Measurements from ENCODE around the gene EPHA6.

EPHA6 gene

DNA sequence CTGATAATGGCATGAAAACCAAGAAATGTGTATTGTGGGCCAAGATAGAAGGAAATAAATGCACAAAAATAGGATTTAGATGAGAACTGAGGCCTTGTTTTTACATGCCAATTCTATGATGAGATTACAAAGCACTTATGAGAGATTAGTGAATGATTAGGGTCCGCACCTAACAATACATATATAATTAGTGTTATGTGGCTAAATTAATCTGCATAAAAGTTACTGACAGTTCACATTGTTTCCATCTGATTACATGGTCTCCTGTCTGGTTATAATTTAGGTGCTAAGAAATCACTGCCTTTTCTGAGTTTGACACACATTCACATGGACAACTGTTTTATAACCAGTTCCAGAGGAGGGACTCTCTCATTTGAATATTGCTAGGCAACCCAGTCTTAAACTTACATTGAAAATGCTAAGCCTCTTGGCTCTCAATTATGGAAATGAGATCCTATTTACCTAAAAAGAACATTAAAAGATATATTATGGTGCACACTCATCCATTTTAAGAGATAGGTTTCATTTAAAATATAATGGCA is 833.1 kb downstream of the EPHA6 start:
- DNase-seq (ENCODE audit: low spot score) = no peak

- DNase-seq (ENCODE audit: low spot score) = no peak
Observed at GRCh38 chr3:97655971-97656370, 841.6 kb downstream of the EPHA6 start.

DNA sequence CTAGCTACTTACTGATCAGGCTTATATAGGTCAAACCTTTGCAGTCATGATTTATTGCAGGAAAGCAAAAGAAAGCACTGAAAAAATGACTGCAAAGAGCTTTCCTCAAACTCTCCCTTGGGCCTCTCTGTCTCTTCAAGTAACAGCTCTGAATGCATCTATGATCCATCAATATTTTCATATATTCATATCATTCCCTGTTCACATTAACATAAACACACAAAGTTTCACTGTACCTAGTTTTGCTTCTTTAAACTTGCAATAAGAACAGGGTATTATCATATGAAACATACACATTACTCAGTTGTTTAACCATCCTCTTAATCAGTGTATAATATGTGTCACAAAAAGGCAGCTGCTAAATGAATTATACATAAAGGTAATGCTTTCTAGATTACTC is 842.2 kb downstream of the EPHA6 start:
- no peak for DNase-seq (ENCODE audit: low spot score)

DNA sequence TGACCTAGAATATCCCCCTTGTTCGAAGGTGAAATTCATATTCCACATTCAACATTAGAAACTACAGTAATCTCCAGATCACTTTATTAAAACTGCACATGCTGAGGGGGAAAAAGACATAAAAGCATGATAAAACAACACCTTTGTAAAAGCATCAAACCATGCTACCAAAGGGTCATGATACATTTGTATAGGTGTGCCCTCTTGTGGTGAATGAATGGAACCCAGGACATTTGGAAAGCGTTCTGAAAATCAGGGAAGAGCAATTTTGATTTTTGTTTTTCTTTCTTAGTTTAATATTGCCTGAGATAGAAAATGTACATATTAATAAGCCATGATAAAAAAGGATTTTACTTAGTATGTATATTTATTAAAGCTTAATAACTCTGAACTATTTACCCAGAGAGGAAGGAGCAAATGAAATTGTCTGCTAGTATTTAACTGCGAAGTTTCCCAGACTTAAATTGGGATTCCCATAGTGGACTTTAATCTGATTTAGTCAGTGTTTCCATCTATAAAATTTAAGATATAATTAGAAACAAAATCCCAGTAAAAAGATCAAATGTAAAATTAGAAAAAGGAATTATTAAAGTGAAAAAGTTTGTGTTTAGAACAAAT is 844.4 kb downstream of the EPHA6 start:
- peak; percentile 53 for DNase-seq (ENCODE audit: low spot score)

GRCh38 chr3:97662264-97662663 is 847.9 kb downstream of the EPHA6 start:
- no peak for DNase-seq (ENCODE audit: low spot score)

DNA sequence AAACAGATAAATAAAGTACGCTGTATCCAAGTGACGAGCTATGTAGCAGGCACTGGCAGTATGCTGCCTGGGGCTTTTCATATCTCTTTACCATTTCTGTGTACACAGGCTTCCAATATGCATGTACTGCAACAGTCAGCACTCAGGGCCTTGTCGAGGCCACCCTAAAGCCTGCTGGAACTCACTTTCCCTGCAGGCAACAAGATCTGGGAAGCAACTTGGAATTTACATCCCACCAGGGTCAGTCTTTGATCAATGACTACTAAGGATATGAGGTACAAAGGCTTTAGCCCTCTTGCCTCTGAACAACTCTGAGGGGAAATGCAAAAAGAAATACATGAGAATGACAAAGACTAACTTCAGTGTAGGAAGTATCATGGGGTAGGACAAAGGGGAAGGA is 848.4 kb downstream of the EPHA6 start:
- no peak for DNase-seq (ENCODE audit: low spot score)

DNA sequence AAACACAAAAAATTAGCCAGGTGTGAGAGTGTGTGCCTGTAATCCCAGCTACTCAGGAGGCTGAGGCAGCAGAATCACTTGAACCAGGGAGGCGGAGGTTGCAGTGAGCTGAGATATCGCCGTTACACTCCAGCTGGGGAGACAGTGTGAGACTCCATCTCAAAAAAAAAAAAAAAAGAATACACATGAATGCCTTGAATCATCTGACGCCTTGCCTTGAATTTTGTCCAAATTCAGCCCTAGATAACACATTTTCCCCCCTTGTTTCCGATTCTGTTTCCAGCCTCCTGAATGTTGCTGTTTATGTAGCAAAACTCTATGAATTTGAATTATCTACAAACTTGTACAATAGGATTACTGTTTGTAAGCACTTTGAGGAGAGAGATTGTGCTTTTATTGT is 851.5 kb downstream of the EPHA6 start:
- no peak for DNase-seq (ENCODE audit: low spot score)

DNA sequence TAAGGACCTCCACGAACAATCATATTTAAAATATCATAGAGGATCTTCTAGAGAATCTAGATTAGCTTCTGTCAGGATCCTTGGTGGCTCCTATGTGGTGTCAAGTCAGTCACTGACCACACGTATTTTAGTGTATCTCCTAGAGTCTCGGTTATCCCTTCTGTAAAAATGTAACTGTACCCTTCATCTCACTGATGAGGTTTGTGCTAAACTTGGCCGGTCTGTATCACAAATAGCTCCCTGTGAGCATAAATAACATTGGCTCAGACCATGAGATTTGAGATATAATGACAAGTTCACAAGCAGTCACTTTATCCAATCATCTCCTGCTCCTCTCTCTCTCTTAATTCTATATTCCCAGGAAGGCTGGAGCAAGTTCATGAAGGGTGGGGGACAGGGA is 856.6 kb downstream of the EPHA6 start:
- no peak for DNase-seq (ENCODE audit: low spot score)

- DNase-seq (ENCODE audit: low spot score) = no peak
Observed at GRCh38 chr3:97673357-97673997, 859.1 kb downstream of the EPHA6 start.

DNA sequence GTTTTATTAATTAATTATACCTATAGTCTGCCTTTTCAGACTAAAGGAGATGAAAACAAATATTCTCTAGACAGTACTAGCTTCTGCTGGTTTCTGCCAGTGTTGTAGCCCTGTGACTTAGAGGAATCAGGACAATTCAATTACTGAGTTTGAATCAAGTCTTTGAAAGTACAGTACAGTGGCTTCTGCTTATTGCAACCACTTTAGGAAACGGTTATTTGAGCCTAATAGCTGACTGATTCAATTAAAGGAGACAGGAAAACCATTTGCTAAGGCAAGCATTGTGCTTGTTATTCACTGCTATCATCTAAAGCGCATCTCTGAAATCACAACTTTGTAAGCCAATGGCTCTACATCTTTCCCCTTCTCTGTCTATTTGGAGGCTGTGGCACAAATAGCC is 860.1 kb downstream of the EPHA6 start:
- no peak for DNase-seq (ENCODE audit: low spot score)

GRCh38 chr3:97680210-97680609 is 865.8 kb downstream of the EPHA6 start:
- DNase-seq (ENCODE audit: low spot score) = peak; percentile 9

DNA sequence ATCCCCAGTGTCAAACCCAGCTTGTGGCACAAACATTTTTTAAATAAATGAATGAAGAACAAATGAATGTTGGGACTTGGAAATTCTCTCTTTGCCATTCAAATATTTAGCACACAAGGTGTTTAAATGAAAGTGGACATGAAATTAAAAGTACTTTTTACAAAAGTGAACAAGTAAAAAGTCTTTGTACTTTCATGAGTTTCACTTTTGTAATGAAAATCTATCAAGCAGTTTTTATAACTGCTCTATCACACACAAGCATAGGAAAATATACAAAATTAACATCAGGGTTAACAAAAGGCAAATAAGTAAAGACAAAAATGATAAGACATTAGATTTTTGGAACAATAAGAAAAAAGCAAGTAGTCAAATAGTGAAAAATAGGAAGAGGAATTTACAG is 866.3 kb downstream of the EPHA6 start:
- DNase-seq (ENCODE audit: low spot score) = no peak

- no peak for DNase-seq (ENCODE audit: low spot score)
Observed at GRCh38 chr3:97684490-97684889, 870.1 kb downstream of the EPHA6 start.

DNA sequence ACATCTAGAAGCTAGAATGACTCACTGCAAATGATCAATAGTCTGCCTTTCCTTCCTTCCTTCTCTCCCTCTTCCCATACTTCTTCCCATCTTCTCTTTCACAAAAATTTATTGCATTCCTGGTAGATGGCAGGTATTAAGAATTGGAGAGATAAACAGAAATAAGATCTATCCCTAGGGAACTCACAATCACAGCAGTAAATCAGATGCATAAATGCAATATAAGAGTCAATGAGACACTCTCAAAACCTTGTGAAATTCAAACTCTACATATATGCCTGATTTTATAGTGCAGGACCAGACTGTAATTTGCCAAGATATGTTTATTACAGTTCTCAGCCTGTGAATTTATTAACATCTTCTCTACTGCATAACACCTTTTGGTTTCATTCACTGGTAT is 871.9 kb downstream of the EPHA6 start:
- DNase-seq (ENCODE audit: low spot score) = no peak

DNA sequence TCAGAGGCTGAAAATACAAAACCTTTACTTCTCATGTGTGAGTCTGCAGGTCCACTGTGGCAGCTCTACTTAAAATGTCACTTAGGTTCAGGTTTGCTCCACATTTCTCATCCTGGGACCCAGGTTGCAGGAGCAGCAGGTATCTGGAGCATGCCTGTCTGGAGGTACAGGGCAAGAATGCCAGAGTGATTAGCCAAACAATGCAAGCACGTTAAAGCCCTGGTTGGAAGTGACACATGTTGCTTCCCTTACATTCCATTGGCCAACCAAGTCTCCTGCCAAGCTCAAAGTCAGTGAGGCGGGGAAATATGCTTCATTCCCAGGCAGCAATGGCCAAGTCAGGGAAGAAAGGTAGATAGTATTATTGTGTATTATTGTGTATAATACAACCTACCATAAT is 873.3 kb downstream of the EPHA6 start:
- DNase-seq (ENCODE audit: low spot score) = peak; percentile 33

DNA sequence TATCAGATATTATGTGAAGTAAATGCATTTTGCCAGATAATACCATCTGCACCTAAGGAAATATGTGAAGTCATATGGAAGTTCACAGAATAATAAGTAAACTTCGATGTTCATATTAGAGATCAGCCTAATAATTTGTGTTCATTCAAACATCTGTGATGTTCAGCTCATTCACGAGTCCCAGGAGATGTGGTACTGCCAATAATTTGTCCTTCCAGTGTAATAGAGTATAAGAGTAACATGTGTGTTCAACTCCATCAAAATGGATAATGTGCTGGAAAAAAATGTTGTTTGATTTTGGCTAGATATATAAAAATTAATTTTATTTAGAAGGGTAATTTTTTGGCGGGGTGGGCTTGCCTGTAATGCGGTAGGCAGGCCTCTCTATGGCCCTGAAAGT is 874.7 kb downstream of the EPHA6 start:
- no peak for DNase-seq (ENCODE audit: low spot score)

DNA sequence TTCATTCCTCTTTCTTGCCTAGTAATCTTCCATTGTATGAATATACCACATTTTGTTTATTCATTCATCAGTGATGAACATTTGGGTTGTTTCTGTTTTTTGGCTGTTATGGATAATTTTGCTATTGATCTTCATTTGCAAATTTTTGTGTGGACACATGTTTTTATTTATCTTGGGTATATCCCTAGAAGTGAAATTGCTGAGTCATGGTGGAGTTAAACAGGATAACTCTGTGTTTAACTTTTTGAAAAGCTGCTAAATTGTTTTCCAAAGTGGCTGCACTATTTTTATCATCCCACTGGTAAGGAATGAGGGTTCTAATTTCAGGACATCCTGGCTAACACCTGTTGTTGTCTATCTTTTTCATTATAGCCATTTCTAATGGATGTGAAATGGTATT is 875.6 kb downstream of the EPHA6 start:
- no peak for DNase-seq (ENCODE audit: low spot score)

- DNase-seq (ENCODE audit: low spot score) = no peak
Observed at GRCh38 chr3:97691354-97691753, 877.0 kb downstream of the EPHA6 start.

DNA sequence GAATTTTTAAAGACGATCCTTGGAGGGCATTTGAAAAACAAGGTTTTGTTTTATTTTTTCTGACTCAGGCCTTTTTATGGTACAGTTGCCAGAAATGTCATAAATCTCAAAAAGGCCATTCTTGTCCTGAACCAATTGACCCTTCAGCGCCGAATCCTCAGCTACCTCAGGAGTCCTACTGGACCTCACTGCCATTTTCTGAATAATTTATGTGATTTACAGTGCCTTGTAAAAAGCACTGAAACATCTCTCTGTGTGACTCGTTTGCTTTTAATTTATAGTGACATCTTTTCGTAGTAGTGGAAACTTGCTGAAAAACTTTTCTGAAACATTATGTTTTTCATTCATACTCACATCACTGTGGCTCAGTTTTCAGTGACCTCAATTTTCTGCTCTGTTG is 878.0 kb downstream of the EPHA6 start:
- DNase-seq (ENCODE audit: low spot score) = no peak

DNA sequence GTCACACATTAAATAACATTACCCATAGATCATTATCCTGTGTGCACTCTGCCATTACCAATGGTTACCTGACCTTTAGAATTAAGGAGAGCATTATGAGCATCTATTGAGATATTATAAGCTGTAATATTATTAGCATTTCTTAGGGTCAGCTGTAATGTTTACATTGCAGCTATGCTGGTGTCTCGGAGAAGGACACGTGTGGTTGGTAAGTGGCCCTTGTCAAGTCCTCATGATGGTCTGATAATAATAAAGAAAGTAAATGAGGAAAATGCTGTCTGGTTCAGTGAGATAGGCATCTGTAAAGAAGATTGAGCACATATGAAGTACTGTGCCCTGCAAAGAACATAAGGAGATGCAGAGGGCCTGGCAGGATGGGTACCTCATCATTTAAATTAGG is 878.4 kb downstream of the EPHA6 start:
- no peak for DNase-seq (ENCODE audit: low spot score)

- DNase-seq (ENCODE audit: low spot score) = no peak
Observed at GRCh38 chr3:97694876-97695275, 880.5 kb downstream of the EPHA6 start.

GRCh38 chr3:97698691-97699090 is 884.3 kb downstream of the EPHA6 start:
- DNase-seq (ENCODE audit: low spot score) = no peak

DNA sequence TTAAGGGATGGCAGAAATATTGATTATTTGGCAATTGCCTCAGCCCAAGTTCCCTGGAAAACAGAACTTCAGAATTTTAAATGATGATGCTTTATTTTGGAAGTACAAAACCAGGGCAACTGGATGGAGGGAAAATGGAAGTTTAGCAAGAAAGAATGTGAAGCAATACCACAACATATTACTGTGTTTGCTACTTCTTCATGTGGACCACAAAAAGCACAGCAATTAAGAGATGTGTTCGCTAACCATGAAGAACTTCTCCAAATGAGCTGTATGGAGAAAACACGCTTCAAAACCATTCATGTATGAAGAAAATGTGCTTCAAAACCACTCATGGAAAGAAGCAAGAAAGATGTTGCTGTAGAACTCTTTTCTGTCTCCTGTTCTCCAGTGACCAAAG is 885.5 kb downstream of the EPHA6 start:
- no peak for DNase-seq (ENCODE audit: low spot score)

GRCh38 chr3:97705764-97706163 is 891.4 kb downstream of the EPHA6 start:
- peak; percentile 90 for DNase-seq (ENCODE audit: low spot score)
